ENCODE results near the gene GDF15. TPM values are rescaled to one million over a fixed set of nuclear protein-coding genes. Genes with fewer than 3 reads are reported as not detected.

The GDF15 gene
- total and polyA plus RNA-seq, 8 donors: 28.1 to 277 (median 43.5) TPM

DNA sequence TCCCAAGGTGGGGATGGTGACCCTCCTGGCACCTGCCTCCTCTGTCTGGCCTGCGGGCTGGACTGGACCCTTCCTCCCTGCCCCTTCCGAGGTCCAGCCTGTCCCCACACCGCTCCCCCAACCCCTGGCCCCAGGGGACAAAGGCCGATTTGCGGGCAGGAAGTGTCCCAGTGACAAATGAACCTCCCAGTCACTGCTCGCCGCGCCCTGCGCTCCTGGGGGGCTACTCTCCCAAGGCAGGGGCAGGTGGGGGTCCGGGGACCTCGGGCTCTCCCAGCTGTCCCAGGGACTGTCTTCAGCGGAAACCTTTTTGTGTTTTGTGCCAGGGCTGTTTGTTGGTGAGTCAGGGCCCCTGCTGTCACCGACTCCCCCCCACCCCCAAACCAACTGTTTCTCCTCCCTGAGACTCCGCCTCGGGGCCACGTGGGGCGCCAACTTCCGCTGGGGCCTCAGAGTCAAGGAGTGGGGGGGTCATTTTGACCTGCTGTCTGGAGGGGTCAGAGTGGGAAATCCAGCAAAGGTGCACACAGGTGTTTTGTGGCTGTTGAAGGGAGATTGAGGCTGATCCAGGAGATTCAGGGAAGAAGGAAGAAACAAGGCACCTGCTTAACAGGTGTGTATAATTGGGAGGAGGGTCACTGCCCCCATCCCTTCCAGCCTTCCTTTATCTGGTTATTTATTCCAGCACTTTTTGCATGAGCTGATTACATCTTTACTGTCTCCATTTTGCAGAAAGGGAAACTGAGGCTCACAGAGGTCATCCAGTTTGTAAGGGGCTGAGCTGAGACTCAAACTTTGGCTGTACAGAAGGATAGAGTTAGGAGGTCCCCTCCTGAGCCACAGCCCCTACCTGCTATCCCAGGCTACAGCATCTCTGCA, 44.7 kb upstream of the GDF15 start:
- Histone ChIP-seq H3K27me3 (no peaks in the 10 kb centered on the region), H3K4me1 (peaks cover 0 to 6% (median 0%) of the 10 kb centered on the region in 3 donors), H3K4me3 (peak overlapping the region; percentile 87 to 97 (median 90)), H3K27ac (peak overlapping the region; percentile 79 to 88 (median 82)), H3K9me3 (no peaks in the 10 kb centered on the region), H3K36me3 (no peaks in the 10 kb centered on the region)
- ATAC-seq: peak; percentile 60 to 75 (median 72)
- intact Hi-C loops (cut with DNase I): no loop called here
- no peak for FAIRE-seq
- 0 to 4% methylated on average over 18 of the region's 18 CpGs for WGBS, 2 donors
- peak in 5 of 6 donors; percentile 66 to 81 (median 68) for DNase-seq
- TF ChIP-seq, protein P1, sequence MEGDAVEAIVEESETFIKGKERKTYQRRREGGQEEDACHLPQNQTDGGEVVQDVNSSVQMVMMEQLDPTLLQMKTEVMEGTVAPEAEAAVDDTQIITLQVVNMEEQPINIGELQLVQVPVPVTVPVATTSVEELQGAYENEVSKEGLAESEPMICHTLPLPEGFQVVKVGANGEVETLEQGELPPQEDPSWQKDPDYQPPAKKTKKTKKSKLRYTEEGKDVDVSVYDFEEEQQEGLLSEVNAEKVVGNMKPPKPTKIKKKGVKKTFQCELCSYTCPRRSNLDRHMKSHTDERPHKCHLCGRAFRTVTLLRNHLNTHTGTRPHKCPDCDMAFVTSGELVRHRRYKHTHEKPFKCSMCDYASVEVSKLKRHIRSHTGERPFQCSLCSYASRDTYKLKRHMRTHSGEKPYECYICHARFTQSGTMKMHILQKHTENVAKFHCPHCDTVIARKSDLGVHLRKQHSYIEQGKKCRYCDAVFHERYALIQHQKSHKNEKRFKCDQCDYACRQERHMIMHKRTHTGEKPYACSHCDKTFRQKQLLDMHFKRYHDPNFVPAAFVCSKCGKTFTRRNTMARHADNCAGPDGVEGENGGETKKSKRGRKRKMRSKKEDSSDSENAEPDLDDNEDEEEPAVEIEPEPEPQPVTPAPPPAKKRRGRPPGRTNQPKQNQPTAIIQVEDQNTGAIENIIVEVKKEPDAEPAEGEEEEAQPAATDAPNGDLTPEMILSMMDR (IDR thresholded peaks at IDR 0.05): no peak

DNA sequence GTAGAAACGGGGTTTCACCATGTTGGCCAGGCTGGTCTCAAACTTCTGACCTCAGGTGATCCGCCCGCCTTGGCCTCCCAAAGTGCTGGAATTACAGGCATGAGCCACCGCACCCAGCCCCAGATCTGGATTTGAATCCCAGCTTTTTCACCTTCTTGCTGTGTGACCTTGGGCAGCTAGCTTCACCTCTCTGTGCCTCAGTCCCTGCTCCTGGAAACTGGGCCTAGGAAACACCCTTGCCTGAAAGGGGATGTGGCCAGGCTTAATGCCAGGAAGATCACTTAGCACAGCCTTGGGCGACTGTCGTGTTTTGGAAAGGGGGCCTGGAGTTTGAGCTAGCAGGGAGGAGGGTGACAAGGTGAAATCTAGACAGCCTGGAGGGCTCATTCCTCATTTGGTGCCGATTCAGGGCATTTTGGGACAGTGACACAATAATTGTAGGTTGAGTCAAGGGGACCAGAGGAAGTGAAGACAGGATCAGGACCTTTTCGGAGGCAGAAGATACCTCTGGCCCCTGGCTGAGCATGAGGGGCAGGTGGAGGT, 43.8 kb upstream of the GDF15 start:
- FAIRE-seq (no peak), ATAC-seq (no peak), DNase-seq (no peak)
- intact Hi-C loops (cut with DNase I): no loop called here
- Histone ChIP-seq H3K9me3 (no peaks in the 10 kb centered on the region), H3K27ac (peak overlapping the region in 1 of 4 donors; percentile 88), H3K4me1 (peaks cover 0 to 6% (median 0%) of the 10 kb centered on the region in 3 donors), H3K4me3 (no peak overlapping the region), H3K27me3 (no peaks in the 10 kb centered on the region), H3K36me3 (no peaks in the 10 kb centered on the region)
- TF ChIP-seq, protein P1 (IDR thresholded peaks at IDR 0.05): no peak
- WGBS, 2 donors: 64 to 74% methylated on average over 6 to 8 of the region's 8 CpGs

DNA sequence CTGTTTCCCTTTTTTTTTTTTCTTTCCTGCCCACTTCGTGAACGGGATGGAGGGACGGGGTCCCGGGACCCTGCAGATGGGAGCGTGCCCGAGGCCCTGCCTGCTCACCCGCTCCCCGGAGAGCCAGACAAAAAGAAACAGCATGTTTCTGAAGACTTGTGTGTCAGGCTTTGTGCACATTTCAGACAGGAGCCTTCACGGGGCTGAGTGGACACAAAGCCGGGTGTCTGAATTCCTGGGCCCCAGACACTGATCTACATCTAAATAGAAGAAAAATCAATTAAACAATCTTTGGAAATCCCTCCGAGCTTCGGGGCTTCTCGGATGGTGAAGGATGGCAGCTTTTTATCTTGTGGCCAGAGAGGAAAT, 41.4 kb upstream of the GDF15 start:
- TF ChIP-seq, protein P1 (IDR thresholded peaks at IDR 0.05): no peak
- Histone ChIP-seq H3K36me3 (no peaks in the 10 kb centered on the region), H3K27me3 (no peaks in the 10 kb centered on the region), H3K27ac (no peak overlapping the region), H3K9me3 (no peaks in the 10 kb centered on the region), H3K4me3 (no peak overlapping the region), H3K4me1 (peaks cover 0 to 6% (median 0%) of the 10 kb centered on the region in 3 donors)
- no peak for DNase-seq
- intact Hi-C loops (cut with DNase I): no loop called here
- no peak for ATAC-seq
- FAIRE-seq: no peak
- 68 to 69% methylated on average over 13 of the region's 13 CpGs for WGBS, 2 donors

DNA sequence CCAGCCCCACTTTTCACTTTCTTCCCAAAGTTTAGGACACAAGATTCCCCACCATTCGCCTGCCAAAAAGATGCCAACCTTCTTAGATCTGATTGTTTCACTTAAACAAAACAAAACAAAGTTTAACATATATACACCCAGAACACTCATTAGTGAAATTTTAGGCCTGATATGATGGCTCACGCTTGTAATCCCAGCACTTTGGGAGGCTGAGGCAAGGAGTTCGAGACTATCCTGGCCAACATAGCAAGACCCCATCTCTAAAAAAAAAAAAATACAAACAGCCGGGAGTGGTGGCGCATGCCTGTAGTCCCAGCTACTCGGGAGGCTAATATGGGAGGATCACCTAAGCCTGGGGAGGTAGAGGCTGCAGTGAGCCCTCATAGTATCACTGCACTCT, 40.7 kb upstream of the GDF15 start:
- TF ChIP-seq, protein P1 (IDR thresholded peaks at IDR 0.05): no peak
- no peak overlapping the region for H3K4me3 ChIP-seq
- WGBS, 2 donors: 92 to 96% methylated on average over 6 of the region's 6 CpGs
- H3K4me1 ChIP-seq: peaks cover 0 to 6% (median 0%) of the 10 kb centered on the region in 3 donors
- no peaks in the 10 kb centered on the region for H3K36me3 ChIP-seq
- FAIRE-seq (no peak), ATAC-seq (no peak), DNase-seq (no peak)
- intact Hi-C loops (cut with DNase I): loop anchor here (5.0 kb wide), 2 partner anchors 47 to 67 kb away; no protein-coding TSS in a partner anchor
- no peaks in the 10 kb centered on the region for H3K9me3 ChIP-seq
- H3K27me3 ChIP-seq: no peaks in the 10 kb centered on the region
- no peak overlapping the region for H3K27ac ChIP-seq
